ENCODE results near the gene CCDC69.

CCDC69 gene

DNA sequence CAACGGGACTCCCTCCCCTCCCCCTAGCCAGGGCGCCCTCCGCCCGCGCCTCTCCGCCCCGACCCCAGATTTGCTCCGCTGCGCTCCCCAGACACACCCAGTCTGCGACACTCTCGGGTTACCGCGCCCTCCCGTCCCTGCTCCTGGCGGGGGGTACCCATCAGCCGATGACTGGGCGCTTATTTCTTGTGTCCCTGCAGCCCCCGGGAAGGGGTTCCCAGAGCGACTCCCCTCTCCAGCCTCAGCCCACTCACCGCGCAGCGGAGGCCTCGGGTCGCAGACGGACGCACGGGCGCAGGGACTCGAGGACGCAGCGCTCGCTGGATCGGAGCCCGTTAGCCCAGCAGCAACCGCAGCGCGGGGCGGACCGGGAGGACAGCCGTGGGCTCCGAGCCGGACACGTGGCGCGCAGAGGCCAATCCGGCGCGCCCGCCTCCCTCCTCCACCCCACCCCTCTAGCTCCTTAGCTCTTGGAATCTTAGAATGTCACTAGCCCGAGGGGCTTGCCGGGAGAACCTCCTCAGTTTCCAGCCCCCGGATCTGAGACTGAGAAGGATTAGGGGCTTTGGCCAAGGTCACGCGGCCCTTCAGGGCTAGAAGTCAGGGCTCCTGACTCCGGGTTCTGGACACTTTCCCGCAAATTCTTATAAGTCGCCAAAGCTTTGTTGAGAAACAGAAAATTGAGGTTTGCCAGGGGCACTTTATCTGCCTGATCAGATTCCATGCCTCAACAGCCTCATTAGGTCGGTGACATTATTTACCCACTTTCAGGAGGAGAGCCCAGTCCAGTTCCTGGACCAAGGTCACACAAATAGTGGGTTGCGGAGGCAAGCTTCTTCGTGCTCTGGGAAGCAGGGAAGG, 66.2 kb downstream of the CCDC69 start, which contains the start of gene ANXA6:
Gene ANXA6, minus strand, starts transcription at position 354 of the 861 bp plus-strand sequence. CDS start 9,878 bp downstream, outside the sequence.
- DNase-seq = no peak

DNA sequence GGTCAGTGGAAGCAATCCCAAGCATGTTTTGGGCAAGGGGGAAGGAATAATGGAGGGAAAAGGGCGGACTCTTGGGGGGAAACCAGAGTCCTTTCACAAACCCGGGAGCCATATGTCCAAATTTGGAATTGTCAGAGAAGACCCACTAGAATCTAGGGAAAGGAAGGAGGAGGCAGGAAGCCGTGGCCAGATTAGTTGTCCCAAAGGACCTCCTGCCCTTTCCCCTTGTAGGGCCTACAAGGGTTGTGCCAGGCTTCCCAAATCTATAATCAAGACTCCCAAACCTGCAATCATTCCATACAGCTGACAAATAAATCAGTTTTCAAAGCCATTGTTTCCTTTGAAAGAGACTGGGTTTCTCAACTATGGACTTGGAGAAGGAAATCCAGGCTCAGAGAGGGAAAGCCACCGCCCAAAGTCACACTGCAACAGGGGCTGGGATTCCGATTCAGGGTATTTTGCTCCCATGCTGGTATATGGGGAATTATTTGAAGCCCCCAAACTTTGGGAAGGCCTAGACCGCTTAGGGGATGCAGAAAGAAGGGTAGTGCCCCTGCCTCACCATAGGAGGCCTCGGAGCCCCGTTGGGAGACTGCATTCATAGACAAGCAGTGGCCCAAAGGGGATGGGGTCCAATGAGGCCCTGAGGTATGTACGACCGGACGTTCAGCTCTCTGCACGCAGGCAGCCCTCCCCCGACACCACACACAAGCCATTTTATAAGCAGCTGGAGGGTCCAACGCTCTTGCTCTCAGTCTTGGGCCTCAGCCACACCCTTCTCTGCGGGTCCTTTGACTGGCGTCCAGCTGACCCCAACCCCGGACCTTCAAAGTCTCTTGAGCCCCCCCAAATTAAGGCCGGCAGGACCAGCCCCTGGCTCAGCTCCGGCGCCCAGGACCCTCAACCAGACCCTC, 67.1 kb downstream of the CCDC69 start:
- no peak for DNase-seq

- no peak for DNase-seq
Observed at GRCh38 chr5:151155775-151156506, 68.0 kb downstream of the CCDC69 start.

DNA sequence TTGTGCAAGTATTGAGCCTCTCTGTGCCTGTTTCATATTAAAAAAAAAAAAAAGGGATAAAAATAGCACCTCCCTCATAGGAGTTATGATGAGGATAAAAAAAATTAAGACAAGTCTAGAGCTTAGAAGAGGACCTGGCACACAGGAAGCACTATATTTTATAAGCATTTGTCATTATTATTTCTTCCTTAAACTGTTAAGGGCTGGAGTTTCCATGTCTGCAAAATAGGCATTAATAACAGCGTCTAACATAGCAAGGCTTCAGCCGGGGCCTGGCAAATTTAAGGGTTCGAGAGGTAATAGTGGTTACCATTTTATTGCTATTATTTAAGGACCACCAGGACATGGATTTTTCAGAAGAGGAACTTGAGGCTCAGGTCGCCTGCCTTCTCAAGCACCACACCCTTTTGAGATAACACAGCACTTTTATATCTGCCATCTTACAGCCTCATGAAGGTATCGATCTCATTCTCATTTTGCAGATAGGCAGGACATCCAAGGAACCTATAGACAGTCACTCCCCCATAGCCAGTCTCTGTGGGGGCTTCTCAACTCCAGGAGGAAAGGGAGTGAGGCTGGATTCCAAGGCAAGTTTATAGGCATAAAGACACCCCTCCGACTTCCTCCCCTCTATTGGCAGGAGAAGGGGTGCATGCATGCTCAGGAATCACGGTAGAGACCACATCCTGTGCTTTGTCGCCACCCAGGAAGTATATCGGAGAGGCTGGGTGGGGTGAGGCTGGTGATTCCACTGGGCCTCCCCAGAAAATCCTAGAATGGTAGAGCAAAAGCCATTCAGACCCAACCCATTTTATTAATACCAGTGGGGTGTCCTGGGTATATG, 68.7 kb downstream of the CCDC69 start:
- DNase-seq = no peak

GRCh38 chr5:151153766-151154272, 70.1 kb downstream of the CCDC69 start:
- no peak for DNase-seq

GRCh38 chr5:151153300-151153699, 70.6 kb downstream of the CCDC69 start:
- DNase-seq = no peak

GRCh38 chr5:151151793-151152192, 72.1 kb downstream of the CCDC69 start:
- no peak for DNase-seq

DNA sequence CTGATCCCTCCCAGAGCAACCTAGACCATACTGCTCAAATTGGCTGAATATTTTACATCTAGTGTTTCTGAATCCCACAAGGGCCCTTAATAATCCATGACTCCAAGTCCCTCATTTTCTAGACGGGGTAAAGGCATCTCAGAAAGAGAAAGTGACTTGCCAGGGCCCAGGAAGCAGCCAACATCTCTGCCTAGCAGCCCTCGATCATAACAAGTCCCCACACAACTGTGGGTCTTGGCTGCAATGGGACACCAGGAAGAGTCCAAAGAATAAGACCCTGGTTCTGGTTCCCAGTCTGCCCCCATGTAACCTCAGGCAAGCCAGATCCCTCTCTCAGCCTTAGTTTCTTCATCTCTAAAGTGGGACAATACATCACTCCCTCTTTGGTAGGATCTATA, 72.6 kb downstream of the CCDC69 start:
- DNase-seq = no peak

GRCh38 chr5:151150471-151151262, 73.2 kb downstream of the CCDC69 start:
- no peak for DNase-seq

GRCh38 chr5:151148583-151148982, 75.3 kb downstream of the CCDC69 start:
- no peak for DNase-seq

DNA sequence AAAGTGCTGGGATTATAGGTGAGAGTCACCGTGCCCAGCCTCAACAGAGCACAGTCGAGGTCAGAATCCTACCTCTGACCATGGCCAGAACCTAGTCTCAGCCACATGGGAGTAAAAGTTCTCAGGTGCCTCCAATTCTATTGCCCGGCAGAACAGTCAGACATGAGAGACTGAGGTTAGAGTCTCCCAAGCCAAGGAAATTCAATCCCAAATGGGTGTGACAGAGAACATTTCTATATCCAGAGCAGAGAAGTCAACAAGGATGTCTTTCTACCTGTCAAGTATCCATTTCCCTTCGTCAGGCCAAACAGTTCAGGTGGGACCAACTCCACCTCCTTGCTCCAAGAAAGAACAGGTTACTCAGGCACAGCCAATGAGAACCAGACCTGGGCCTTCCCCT, 76.9 kb downstream of the CCDC69 start:
- no peak for DNase-seq

DNA sequence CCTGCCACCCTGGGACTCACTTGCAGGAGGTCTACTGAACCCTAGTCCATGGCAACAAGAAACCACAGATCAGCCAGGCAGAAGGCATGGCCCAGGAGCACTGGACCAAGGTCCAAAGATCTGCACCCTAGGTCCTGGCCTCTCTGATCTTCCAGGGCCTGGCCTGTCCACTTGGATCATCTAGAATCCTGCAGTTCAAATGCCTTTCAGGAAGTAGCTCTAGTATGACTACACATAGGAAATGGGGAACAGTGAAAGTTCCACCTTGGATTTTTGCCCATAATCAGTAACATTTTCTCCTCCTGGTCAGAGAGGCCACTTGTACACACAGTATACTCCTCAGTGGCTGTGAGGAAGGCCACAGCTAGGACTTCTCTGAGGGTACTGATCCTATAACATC, 77.8 kb downstream of the CCDC69 start:
- DNase-seq = no peak

DNA sequence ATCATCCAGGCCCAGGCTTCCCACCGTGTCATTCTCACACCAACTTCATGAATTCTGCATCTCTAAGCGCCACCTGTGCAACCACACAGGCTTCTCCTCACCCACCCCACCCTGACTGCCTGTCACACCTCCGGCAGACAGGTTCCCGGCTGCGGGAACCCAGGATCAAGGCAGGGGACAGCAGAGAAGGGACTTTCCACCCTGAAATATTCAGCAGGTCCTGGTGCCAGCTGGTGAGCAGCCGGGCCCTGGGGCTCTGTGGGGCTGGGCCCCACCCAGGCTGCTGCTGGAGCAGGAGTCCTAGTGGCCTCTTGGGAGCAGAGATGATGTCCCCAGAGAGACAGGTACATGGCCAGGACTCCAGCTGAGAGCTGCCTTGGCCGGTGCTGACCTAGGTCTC, 79.0 kb downstream of the CCDC69 start:
- DNase-seq = no peak

- no peak for DNase-seq
Observed at GRCh38 chr5:151144275-151144674, 79.6 kb downstream of the CCDC69 start.

GRCh38 chr5:151143645-151144044, 80.2 kb downstream of the CCDC69 start:
- no peak for DNase-seq

DNA sequence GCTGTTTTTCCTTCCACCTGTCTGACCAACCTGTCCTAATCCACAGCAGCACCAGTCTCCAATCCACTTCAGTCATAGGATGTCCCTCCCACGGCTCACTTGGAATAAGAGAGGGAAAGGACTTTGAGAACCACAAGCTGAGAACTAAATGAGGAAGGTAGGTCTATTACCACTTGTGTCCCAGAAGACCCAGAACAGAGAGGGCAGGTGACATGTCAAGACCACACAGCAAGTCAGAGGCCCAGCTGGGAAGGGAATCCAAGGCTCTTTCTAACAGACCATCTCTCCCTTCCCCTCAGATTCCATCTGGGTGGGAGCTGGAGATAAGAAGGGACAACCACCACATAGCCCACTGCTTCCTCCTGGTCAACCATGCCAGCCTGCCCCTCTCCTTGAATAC, 81.0 kb downstream of the CCDC69 start:
- DNase-seq = no peak

GRCh38 chr5:151141535-151141934, 82.4 kb downstream of the CCDC69 start:
- no peak for DNase-seq

DNA sequence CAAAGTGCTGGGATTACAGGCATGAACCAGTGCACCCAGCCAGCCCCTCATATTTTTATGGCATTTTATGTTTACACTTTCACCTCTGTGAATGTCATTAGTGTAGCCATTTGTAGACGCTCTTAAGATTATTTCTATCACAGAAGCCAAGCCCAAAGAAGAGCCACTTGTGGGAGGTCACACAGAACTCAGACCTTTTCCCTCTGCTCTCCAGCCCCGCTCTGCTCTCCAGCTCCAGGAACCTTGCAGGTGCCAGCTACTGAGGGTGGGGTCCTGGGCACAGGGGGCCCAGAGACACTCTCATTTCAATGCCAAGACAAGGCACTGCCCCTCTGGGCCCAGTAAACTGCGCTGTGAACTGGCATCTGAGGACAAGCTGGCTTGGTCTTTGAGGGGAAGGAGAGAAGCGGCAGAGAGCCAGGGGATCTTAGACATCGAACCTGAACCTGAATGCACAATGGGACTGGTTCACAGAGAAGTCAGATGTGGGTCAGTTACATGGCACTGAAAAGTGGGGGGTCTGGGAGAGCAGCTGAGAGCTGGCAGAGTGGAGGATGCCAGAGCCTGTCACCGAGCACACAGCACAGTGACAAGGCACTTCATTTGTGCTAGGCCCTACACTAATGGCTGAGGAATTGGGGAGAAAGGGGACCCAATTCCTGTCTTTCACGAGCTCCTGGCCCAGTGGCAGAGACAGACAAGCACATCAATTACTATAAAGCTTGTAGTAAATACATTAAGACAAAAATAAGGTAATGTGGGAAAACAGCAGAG, 83.0 kb downstream of the CCDC69 start:
- DNase-seq = no peak

GRCh38 chr5:151139646-151140045, 84.2 kb downstream of the CCDC69 start:
- DNase-seq = no peak

DNA sequence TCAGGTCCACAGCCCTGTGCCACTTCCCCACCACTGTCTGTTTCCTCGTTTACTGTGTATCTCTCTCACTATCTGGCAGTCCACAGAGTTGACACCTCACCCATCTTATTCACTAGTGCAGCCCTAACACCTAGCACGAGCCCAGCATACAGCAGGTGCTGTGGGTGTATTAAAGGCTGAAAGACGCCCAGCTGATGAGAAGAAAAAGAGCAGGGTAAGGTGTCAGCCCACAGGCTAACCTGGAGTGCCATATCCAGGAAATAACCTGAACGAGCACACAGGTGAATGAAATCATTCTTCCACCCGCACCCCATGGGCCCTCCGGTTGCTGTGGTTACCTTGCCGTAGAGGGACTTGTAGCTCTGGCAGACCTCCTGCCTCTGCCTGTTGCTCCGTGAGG, 84.9 kb downstream of the CCDC69 start:
- no peak for DNase-seq
